ENCODE data around the gene TOP2A.

DNA sequence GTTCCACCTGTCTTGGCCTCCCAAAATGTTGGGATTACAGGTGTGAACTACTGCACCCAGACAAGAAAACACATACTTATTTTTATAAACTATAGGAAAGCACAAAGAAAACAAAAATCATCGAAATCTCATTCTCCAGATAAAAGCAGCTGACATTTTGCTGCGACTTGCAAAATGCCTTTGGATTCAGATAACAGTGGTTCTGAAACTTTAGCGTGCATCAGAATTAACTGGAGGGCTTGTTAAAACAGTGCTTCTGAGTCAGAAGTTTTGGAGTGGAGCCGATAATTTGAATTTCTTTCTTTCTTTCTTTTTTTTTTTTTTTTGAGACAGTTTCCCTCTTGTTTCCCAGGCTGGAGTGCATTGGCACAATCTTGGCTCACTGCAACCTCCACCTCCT, 35.4 kb downstream of the TOP2A start:
- TF ChIP-seq, protein P1, sequence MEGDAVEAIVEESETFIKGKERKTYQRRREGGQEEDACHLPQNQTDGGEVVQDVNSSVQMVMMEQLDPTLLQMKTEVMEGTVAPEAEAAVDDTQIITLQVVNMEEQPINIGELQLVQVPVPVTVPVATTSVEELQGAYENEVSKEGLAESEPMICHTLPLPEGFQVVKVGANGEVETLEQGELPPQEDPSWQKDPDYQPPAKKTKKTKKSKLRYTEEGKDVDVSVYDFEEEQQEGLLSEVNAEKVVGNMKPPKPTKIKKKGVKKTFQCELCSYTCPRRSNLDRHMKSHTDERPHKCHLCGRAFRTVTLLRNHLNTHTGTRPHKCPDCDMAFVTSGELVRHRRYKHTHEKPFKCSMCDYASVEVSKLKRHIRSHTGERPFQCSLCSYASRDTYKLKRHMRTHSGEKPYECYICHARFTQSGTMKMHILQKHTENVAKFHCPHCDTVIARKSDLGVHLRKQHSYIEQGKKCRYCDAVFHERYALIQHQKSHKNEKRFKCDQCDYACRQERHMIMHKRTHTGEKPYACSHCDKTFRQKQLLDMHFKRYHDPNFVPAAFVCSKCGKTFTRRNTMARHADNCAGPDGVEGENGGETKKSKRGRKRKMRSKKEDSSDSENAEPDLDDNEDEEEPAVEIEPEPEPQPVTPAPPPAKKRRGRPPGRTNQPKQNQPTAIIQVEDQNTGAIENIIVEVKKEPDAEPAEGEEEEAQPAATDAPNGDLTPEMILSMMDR (IDR thresholded peaks at IDR 0.05 in 8 of 11, conservative IDR thresholded peaks at IDR 0.05 in 3 of 11): no peak
- TF ChIP-seq POLR2A (IDR thresholded peaks at IDR 0.05): no peak
- TF ChIP-seq POLR2AphosphoS5 (IDR thresholded peaks at IDR 0.05): no peak
